Astrocyte (in vitro differentiated cells and primary cell): ENCODE results near the gene DYSF. TPM values are rescaled to one million over a fixed set of nuclear protein-coding genes. Genes with fewer than 3 reads are reported as not detected.

Source experiments
- DNase-seq: peaks from one replicate; pipeline ENCODE4 v3.0.0-alpha.2; 2010; ENCODE audit warnings: low read depth
- FAIRE-seq: peaks from 2 replicates; lab custom pipeline; 2011; peaks lifted over from hg19 to GRCh38; lab: Jason Lieb, UNC
- H2AFZ ChIP-seq: 2 replicates; pipeline ENCODE4 v1.6.0; 2012; ENCODE audit warnings: low read depth, low read length, inconsistent platforms
- H3K27ac ChIP-seq: 2 replicates; pipeline ENCODE4 v1.5.1; 2011; ENCODE audit warnings: low read depth, low read length, inconsistent platforms
- H3K27me3 ChIP-seq: 2 replicates; pipeline ENCODE4 v1.6.0; 2011; ENCODE audit warnings: low read length, inconsistent platforms; ENCODE audit not compliant: insufficient read depth
- H3K36me3 ChIP-seq: 2 replicates; pipeline ENCODE4 v1.5.1; 2011; ENCODE audit warnings: low read length, inconsistent platforms; ENCODE audit not compliant: insufficient read depth
- H3K4me1 ChIP-seq: 2 replicates; pipeline ENCODE4 v1.5.1; 2011; ENCODE audit warnings: low read length, inconsistent platforms; ENCODE audit not compliant: insufficient read depth
- H3K4me2 ChIP-seq: 2 replicates; pipeline ENCODE4 v1.6.0; 2012; ENCODE audit warnings: low read length, inconsistent platforms
- H3K4me3 ChIP-seq: 2 replicates; pipeline ENCODE4 v1.5.1; 2011; ENCODE audit warnings: low read depth, mild to moderate bottlenecking, low read length, inconsistent platforms; ENCODE audit not compliant: insufficient read depth
- H3K79me2 ChIP-seq: 2 replicates; pipeline ENCODE4 v1.6.0; 2012; ENCODE audit warnings: mild to moderate bottlenecking, low read length, inconsistent platforms; ENCODE audit not compliant: insufficient read depth
- H3K9ac ChIP-seq: 2 replicates; pipeline ENCODE4 v1.6.0; 2012; ENCODE audit warnings: mild to moderate bottlenecking, low read length, inconsistent platforms
- H3K9me3 ChIP-seq: 2 replicates; pipeline ENCODE4 v1.5.1; 2012; ENCODE audit warnings: low read depth, mild to moderate bottlenecking, low read length, inconsistent platforms; ENCODE audit not compliant: insufficient read depth
- H4K20me1 ChIP-seq: 2 replicates; pipeline ENCODE4 v1.6.0; 2012; ENCODE audit warnings: low read length, inconsistent platforms; ENCODE audit not compliant: insufficient read depth
- H3K27ac Mint-ChIP-seq: one replicate; pipeline ENCODE4 v1.8.0; 2021; ENCODE audit warnings: mild to moderate bottlenecking, mixed read lengths; ENCODE audit not compliant: unreplicated experiment
- H3K27me3 Mint-ChIP-seq: one replicate; pipeline ENCODE4 v1.8.0; 2021; ENCODE audit warnings: low read depth, mixed read lengths; ENCODE audit not compliant: unreplicated experiment
- H3K36me3 Mint-ChIP-seq: one replicate; pipeline ENCODE4 v1.8.0; 2021; ENCODE audit warnings: low read depth, mixed read lengths; ENCODE audit not compliant: unreplicated experiment
- H3K4me1 Mint-ChIP-seq: one replicate; pipeline ENCODE4 v1.8.0; 2021; ENCODE audit warnings: low read depth, mixed read lengths; ENCODE audit not compliant: unreplicated experiment
- H3K4me3 Mint-ChIP-seq: one replicate; pipeline ENCODE4 v1.8.0; 2021; ENCODE audit warnings: mild to moderate bottlenecking, moderate library complexity, mixed read lengths; ENCODE audit not compliant: unreplicated experiment
- H3K9me3 Mint-ChIP-seq: one replicate; pipeline ENCODE4 v1.8.0; 2021; ENCODE audit warnings: mild to moderate bottlenecking, mixed read lengths; ENCODE audit not compliant: unreplicated experiment
- EZH2 ChIP-seq: IDR thresholded peaks from 2 replicates; pipeline ENCODE4 v1.6.1; 2012; ENCODE audit warnings: mild to moderate bottlenecking, low read length, inconsistent platforms; ENCODE audit not compliant: insufficient read depth
- total RNA-seq: library from RNA; stranded (reverse); gene quantifications from 2 replicates; pipeline ENCODE4 v1.2.1, GENCODE V29; 2021
- TF ChIP-seq, protein P1 (sequence below): IDR thresholded peaks from 2 replicates; pipeline ENCODE4 v1.5.1; 2011; ENCODE audit warnings: low read depth, mild to moderate bottlenecking, inconsistent platforms, low read length, moderate library complexity; ENCODE audit not compliant: insufficient read depth

The DYSF gene
- total RNA-seq, 1 donor from 2014 or later, result 123 TPM

DNA sequence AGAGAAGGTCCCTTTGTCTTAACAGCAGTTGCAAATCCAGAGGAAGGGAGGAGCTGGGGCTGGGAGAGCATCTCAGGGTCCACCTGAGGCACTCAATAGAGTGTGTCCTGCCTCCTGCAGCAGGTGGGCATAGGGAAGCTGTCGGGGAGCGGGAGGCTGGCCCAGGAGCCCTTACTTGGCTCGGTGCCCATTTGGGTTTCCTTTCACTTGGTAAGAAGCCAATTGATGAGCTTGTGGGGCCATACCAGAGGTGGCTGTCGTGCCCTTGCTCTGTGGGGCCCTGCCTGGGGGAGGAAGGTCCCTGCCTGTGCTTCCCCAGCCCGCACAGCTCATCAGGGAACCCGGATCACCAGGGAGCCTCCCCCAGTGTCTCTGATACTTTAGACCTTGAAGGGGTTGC lies 229.7 kb downstream of the DYSF start:
- H3K4me3 Mint-ChIP-seq, result no peak overlapping the region
- H3K9me3 Mint-ChIP-seq, result peaks cover 2% of the 10 kb centered on the region
- FAIRE-seq, result no peak
- H3K4me1 ChIP-seq, result no peaks in the 10 kb centered on the region
- H3K9me3 ChIP-seq, result no peaks in the 10 kb centered on the region
- H3K27me3 Mint-ChIP-seq, result peaks cover 9% of the 10 kb centered on the region
- no peak overlapping the region for H2AFZ ChIP-seq
- H3K79me2 ChIP-seq, result no peaks in the 10 kb centered on the region
- no peaks in the 10 kb centered on the region for H4K20me1 ChIP-seq
- no peak overlapping the region for H3K9ac ChIP-seq
- no peak for DNase-seq
- H3K4me1 Mint-ChIP-seq, result no peaks in the 10 kb centered on the region
- H3K36me3 Mint-ChIP-seq, result peaks cover 53% of the 10 kb centered on the region
- H3K36me3 ChIP-seq, result no peaks in the 10 kb centered on the region
- no peaks in the 10 kb centered on the region for H3K27me3 ChIP-seq
- no peak for TF ChIP-seq EZH2
- TF ChIP-seq, protein P1, sequence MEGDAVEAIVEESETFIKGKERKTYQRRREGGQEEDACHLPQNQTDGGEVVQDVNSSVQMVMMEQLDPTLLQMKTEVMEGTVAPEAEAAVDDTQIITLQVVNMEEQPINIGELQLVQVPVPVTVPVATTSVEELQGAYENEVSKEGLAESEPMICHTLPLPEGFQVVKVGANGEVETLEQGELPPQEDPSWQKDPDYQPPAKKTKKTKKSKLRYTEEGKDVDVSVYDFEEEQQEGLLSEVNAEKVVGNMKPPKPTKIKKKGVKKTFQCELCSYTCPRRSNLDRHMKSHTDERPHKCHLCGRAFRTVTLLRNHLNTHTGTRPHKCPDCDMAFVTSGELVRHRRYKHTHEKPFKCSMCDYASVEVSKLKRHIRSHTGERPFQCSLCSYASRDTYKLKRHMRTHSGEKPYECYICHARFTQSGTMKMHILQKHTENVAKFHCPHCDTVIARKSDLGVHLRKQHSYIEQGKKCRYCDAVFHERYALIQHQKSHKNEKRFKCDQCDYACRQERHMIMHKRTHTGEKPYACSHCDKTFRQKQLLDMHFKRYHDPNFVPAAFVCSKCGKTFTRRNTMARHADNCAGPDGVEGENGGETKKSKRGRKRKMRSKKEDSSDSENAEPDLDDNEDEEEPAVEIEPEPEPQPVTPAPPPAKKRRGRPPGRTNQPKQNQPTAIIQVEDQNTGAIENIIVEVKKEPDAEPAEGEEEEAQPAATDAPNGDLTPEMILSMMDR, result no peak
- no peak overlapping the region for H3K4me3 ChIP-seq
- H3K27ac ChIP-seq, result no peak overlapping the region
- no peak overlapping the region for H3K4me2 ChIP-seq
- no peak overlapping the region for H3K27ac Mint-ChIP-seq

DNA sequence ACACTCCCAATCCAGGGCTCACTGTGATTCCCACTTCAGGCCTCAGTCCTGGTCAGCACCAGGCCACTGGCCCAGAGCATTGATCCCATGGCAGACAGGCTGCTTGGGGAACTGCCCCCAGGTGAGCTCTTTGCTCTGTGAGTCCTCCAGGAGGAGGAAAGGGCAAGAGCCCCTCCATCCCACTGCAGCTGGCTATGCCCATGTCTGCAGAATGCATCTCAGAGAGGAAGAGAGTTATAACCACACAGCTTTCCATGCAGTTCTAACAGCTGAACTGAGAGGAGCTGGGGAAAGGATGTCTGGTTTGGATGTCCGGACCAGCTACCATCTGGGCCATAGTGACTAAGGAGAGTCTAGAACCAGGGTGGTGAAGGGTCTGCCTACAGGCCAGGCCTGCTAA lies 230.3 kb downstream of the DYSF start:
- Histone ChIP-seq H3K36me3 (no peaks in the 10 kb centered on the region), H4K20me1 (no peaks in the 10 kb centered on the region), H3K9ac (no peak overlapping the region), H3K27ac (no peak overlapping the region), H3K4me3 (no peak overlapping the region), H3K4me1 (no peaks in the 10 kb centered on the region), H3K27me3 (no peaks in the 10 kb centered on the region), H3K9me3 (no peaks in the 10 kb centered on the region), H3K79me2 (no peaks in the 10 kb centered on the region), H3K4me2 (no peak overlapping the region), H2AFZ (no peak overlapping the region)
- peaks cover 6% of the 10 kb centered on the region for H3K9me3 Mint-ChIP-seq
- H3K27me3 Mint-ChIP-seq, result peaks cover 11% of the 10 kb centered on the region
- TF ChIP-seq, protein P1, result no peak
- no peak for TF ChIP-seq EZH2
- FAIRE-seq (no peak), DNase-seq (no peak)
- H3K4me3 Mint-ChIP-seq, result no peak overlapping the region
- no peaks in the 10 kb centered on the region for H3K4me1 Mint-ChIP-seq
- peaks cover 57% of the 10 kb centered on the region for H3K36me3 Mint-ChIP-seq
- no peak overlapping the region for H3K27ac Mint-ChIP-seq

DNA sequence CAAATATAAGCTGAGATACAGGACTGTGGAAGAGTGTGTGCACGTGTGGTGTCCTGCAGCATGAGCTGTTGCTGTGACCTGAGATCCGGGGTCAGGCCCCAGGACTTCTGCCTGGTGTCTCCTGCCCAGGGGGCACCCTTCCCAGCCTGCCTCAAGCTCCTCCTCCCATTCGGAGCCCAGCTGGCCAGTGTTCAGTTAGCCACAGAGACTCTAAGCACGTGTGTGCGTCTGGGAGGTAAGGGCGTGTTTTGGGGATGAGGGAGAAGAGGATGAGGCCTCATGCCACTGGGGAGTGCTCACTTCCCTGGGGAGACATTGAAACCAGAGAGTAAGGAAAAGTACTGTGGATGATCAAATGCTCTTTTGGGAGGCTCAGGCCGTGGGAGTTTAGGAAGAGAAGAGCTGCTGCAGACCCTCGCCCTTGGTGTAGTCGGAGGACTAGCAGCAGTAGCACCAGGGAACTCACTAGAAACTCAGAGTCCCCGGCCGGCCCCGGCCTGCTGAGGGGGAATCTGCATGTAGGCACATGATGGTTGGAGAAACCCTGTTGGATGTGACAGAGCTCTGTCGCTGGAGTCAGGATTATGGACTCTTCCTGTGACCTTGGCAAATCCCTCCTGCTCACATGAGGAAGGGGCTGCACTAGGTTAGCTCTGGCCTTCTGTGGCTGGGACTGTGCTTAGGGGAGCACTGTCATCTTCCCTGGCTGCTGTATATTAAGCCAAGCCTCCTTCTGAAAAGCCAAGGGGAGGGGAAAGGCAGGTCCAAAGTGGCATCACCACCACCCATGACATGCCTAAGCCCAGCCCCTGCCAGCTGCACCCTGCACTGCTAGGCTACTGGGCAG lies 231.1 kb downstream of the DYSF start:
- Histone ChIP-seq H3K27me3 (no peaks in the 10 kb centered on the region), H3K4me2 (no peak overlapping the region), H3K4me1 (no peaks in the 10 kb centered on the region), H2AFZ (no peak overlapping the region), H3K79me2 (no peaks in the 10 kb centered on the region), H3K27ac (no peak overlapping the region), H3K9ac (no peak overlapping the region), H3K9me3 (no peaks in the 10 kb centered on the region), H4K20me1 (no peaks in the 10 kb centered on the region), H3K4me3 (no peak overlapping the region), H3K36me3 (no peaks in the 10 kb centered on the region)
- TF ChIP-seq, protein P1, result no peak
- no peak for TF ChIP-seq EZH2
- peaks cover 15% of the 10 kb centered on the region for H3K27me3 Mint-ChIP-seq
- no peaks in the 10 kb centered on the region for H3K4me1 Mint-ChIP-seq
- FAIRE-seq, result no peak
- H3K9me3 Mint-ChIP-seq, result peaks cover 8% of the 10 kb centered on the region
- H3K4me3 Mint-ChIP-seq, result no peak overlapping the region
- no peak overlapping the region for H3K27ac Mint-ChIP-seq
- peaks cover 59% of the 10 kb centered on the region for H3K36me3 Mint-ChIP-seq
- no peak for DNase-seq
